H1 (cell line): ENCODE measurements around the gene MMS22L. TPM values are rescaled to one million over a fixed set of nuclear protein-coding genes. Genes with fewer than 3 reads are reported as not detected.

Experiments
- MAFK ChIP-seq: IDR thresholded peaks from 2 replicates; pipeline ENCODE4 v1.6.1; 2012; ENCODE audit warnings: low read depth, mild to moderate bottlenecking, improper control_type of control experiment, low read length
- NANOG ChIP-seq: IDR thresholded peaks from 2 replicates; pipeline ENCODE4 v1.6.1; 2011; ENCODE audit warnings: low read length, low read depth, mild to moderate bottlenecking, inconsistent platforms; ENCODE audit not compliant: insufficient read depth, poor library complexity, severe bottlenecking
- POLR2AphosphoS5 ChIP-seq: IDR thresholded peaks from 2 replicates; pipeline ENCODE4 v1.6.1; 2011; ENCODE audit warnings: low read depth, low read length
- RBBP5 ChIP-seq: IDR thresholded peaks from 2 replicates; pipeline ENCODE4 v1.7.1; 2012; ENCODE audit warnings: low read depth, mild to moderate bottlenecking, inconsistent platforms, low read length, moderate library complexity, borderline replicate concordance
- SIN3A ChIP-seq, 2 experiments: IDR thresholded peaks in 1 of 2; conservative IDR thresholded peaks in 1 of 2; 2 replicates each; pipeline ENCODE4 v1.6.1; 2011 to 2012; ENCODE audit warnings: low read length in 2 of 2, improper control_type of control experiment in 1 of 2, low read depth in 1 of 2, mild to moderate bottlenecking in 1 of 2
- TBP ChIP-seq: IDR thresholded peaks from 2 replicates; pipeline ENCODE4 v1.6.1; 2011; ENCODE audit warnings: low read depth, low read length, improper control_type of control experiment
- TEAD4 ChIP-seq: IDR thresholded peaks from 2 replicates; pipeline ENCODE4 v1.6.1; 2012; ENCODE audit warnings: low read depth, low read length, inconsistent platforms, mixed read lengths
- ZNF274 ChIP-seq: IDR thresholded peaks from 2 replicates; pipeline ENCODE4 v1.7.0; 2012; ENCODE audit warnings: low read length, borderline replicate concordance; ENCODE audit errors: extremely low read depth
- polyA plus RNA-seq, 7 experiments: library from polyadenylated mRNA; depleted of rRNA in 3 of 7; stranded (reverse) in 5 of 7; unstranded in 2 of 7; fragments of >200 nt in 5 of 7; fragments of 200-250 nt in 2 of 7; gene quantifications; 1 replicate in 5 of 7; 2 replicates in 1 of 7; 4 replicates in 1 of 7; pipeline versions ENCODE4 v1.2.1 to v1.2.3, GENCODE V29; 2011 to 2013; ENCODE audit warnings: missing spikeins in 2 of 7, mixed read lengths in 2 of 7
- total RNA-seq: library from RNA; stranded (reverse); fragmentation: NEBNext Ultra II Directional; extraction: Animal tissue kit (Norgen Biotek cat#: 25700); gene quantifications from 2 replicates; pipeline ENCODE4 v1.2.1, GENCODE V29; 2021
- TF ChIP-seq, protein P1 (sequence below): fragments of 300-600 bp; sonication (generic); IDR thresholded peaks from 2 replicates; pipeline ENCODE4 v1.7.1; 2012; ENCODE audit warnings: low read length, moderate library complexity, mild to moderate bottlenecking, inconsistent platforms; ENCODE audit not compliant: insufficient replicate concordance

Gene MMS22L
- total and polyA plus RNA-seq, 2 of the 8 experiments (the other 6 are each of a cell fraction or from before 2014, with no cell fraction given) = 11.1 to 32.6 TPM

DNA sequence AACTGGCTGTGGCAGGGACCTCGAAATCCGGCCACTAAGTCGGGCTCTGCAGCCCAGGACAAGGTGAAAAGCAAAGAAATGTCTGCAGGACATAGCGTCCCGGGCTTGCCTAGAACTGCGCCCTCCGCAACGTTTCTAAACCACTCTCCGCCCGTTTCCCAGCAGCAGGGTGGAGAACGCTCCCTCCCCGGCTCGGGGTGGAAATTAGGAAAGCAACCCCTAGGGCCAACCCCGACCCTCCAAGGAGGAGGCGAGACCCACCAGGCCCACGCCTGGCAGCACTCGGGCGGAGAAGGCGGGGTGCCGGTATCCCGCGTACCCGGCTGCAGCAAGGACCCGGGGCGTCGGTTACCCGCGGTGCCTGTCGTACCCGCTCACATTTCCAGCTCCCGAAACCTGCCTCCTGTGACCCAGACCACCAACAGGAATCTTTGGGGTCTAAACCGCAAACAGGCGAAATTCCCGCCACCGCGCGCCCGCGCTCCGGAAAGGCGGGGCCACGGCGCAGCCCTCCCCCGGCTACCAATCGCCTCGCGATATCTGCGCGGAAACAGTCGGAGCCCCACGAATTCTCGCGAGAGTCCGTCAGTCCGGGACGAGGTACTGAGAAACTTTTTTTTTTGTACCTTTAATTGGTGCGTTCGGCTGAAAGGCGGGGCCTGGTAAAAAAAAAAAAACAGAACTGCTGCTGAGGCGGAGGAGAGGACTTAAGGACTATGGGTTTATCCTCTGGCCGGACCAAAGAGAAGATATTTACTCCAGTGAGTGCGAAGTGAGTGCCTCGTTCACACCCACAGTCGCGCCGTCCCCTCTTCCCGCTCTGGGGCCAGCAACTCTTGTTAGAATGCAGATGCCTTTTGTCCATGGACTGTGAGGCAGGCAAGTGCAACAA lies at the start of gene MMS22L (continued):
- TF ChIP-seq, protein P1, sequence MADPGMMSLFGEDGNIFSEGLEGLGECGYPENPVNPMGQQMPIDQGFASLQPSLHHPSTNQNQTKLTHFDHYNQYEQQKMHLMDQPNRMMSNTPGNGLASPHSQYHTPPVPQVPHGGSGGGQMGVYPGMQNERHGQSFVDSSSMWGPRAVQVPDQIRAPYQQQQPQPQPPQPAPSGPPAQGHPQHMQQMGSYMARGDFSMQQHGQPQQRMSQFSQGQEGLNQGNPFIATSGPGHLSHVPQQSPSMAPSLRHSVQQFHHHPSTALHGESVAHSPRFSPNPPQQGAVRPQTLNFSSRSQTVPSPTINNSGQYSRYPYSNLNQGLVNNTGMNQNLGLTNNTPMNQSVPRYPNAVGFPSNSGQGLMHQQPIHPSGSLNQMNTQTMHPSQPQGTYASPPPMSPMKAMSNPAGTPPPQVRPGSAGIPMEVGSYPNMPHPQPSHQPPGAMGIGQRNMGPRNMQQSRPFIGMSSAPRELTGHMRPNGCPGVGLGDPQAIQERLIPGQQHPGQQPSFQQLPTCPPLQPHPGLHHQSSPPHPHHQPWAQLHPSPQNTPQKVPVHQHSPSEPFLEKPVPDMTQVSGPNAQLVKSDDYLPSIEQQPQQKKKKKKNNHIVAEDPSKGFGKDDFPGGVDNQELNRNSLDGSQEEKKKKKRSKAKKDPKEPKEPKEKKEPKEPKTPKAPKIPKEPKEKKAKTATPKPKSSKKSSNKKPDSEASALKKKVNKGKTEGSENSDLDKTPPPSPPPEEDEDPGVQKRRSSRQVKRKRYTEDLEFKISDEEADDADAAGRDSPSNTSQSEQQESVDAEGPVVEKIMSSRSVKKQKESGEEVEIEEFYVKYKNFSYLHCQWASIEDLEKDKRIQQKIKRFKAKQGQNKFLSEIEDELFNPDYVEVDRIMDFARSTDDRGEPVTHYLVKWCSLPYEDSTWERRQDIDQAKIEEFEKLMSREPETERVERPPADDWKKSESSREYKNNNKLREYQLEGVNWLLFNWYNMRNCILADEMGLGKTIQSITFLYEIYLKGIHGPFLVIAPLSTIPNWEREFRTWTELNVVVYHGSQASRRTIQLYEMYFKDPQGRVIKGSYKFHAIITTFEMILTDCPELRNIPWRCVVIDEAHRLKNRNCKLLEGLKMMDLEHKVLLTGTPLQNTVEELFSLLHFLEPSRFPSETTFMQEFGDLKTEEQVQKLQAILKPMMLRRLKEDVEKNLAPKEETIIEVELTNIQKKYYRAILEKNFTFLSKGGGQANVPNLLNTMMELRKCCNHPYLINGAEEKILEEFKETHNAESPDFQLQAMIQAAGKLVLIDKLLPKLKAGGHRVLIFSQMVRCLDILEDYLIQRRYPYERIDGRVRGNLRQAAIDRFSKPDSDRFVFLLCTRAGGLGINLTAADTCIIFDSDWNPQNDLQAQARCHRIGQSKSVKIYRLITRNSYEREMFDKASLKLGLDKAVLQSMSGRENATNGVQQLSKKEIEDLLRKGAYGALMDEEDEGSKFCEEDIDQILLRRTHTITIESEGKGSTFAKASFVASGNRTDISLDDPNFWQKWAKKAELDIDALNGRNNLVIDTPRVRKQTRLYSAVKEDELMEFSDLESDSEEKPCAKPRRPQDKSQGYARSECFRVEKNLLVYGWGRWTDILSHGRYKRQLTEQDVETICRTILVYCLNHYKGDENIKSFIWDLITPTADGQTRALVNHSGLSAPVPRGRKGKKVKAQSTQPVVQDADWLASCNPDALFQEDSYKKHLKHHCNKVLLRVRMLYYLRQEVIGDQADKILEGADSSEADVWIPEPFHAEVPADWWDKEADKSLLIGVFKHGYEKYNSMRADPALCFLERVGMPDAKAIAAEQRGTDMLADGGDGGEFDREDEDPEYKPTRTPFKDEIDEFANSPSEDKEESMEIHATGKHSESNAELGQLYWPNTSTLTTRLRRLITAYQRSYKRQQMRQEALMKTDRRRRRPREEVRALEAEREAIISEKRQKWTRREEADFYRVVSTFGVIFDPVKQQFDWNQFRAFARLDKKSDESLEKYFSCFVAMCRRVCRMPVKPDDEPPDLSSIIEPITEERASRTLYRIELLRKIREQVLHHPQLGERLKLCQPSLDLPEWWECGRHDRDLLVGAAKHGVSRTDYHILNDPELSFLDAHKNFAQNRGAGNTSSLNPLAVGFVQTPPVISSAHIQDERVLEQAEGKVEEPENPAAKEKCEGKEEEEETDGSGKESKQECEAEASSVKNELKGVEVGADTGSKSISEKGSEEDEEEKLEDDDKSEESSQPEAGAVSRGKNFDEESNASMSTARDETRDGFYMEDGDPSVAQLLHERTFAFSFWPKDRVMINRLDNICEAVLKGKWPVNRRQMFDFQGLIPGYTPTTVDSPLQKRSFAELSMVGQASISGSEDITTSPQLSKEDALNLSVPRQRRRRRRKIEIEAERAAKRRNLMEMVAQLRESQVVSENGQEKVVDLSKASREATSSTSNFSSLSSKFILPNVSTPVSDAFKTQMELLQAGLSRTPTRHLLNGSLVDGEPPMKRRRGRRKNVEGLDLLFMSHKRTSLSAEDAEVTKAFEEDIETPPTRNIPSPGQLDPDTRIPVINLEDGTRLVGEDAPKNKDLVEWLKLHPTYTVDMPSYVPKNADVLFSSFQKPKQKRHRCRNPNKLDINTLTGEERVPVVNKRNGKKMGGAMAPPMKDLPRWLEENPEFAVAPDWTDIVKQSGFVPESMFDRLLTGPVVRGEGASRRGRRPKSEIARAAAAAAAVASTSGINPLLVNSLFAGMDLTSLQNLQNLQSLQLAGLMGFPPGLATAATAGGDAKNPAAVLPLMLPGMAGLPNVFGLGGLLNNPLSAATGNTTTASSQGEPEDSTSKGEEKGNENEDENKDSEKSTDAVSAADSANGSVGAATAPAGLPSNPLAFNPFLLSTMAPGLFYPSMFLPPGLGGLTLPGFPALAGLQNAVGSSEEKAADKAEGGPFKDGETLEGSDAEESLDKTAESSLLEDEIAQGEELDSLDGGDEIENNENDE = no peak
- TF ChIP-seq POLR2AphosphoS5 = peak; percentile 63
- no peak for TF ChIP-seq NANOG
- TF ChIP-seq ZNF274 = no peak
- 0 out of 2 replicates have a peak, but pooled peaks have one; percentile 30 for TF ChIP-seq TEAD4
- peak; percentile 75 for TF ChIP-seq TBP
- peak; percentile 19 to 54; a peak in 1 of 4 replicates for TF ChIP-seq SIN3A (conservative IDR thresholded peaks at IDR 0.05 in 1 of 2, IDR thresholded peaks at IDR 0.05 in 1 of 2; ENCODE audit: low read depth in 1 of 2, low read length in 2 of 2)
- no peak for TF ChIP-seq MAFK
- TF ChIP-seq RBBP5 = peak; percentile 84
